Activated CD8-positive, alpha-beta T cell treated with anti-CD3 and anti-CD28 coated beads for 36 hours (primary cell): Measurements from ENCODE around the gene ARHGDIB. TPM values are rescaled to one million over a fixed set of nuclear protein-coding genes. Genes with fewer than 3 reads are reported as not detected.
A peak's percentile ranks its signal among the peaks of the same experiment; 100 is the strongest.

Source experiments
- ATAC-seq: fragments of 200-7000 bp; cut with Tn5 transposase; one replicate; pipeline ENCODE4 v1.10.0; 2021; ENCODE audit warnings: mild to moderate bottlenecking, moderate library complexity
- CTCF ChIA-PET: fragments of 350-600 bp; sonication (Branson Sonifier 250); formaldehyde crosslinking; loops from one replicate; lab custom pipeline; 2021; ENCODE audit warnings: antibody characterized with exemption; lab: Charles Lee
- POLR2A ChIA-PET: fragments of 350-600 bp; sonication (Branson Sonifier 250); formaldehyde crosslinking; loops from one replicate; lab custom pipeline; 2021; ENCODE audit warnings: antibody characterized with exemption; lab: Charles Lee
- DNase-seq: peaks from one replicate; pipeline ENCODE4 v3.0.0-alpha.2; 2020
- H3K27ac Mint-ChIP-seq: one replicate; pipeline ENCODE4 v1.8.0; 2021; ENCODE audit warnings: mild to moderate bottlenecking, mixed read lengths
- H3K27me3 Mint-ChIP-seq: one replicate; pipeline ENCODE4 v1.8.0; 2021; ENCODE audit warnings: mixed read lengths
- H3K36me3 Mint-ChIP-seq: one replicate; pipeline ENCODE4 v1.8.0; 2021; ENCODE audit warnings: low read depth, mixed read lengths
- H3K4me1 Mint-ChIP-seq: one replicate; pipeline ENCODE4 v1.8.0; 2021; ENCODE audit warnings: low read depth, mixed read lengths
- H3K4me3 Mint-ChIP-seq: one replicate; pipeline ENCODE4 v1.8.0; 2021; ENCODE audit warnings: mild to moderate bottlenecking, moderate library complexity, mixed read lengths
- H3K9me3 Mint-ChIP-seq: one replicate; pipeline ENCODE4 v1.8.0; 2021; ENCODE audit warnings: mixed read lengths
- CTCF ChIP-seq: fragments of 200-600 bp; IDR thresholded peaks from one replicate; pipeline ENCODE4 v1.8.0; 2022; ENCODE audit warnings: antibody characterized with exemption, mild to moderate bottlenecking
- intact Hi-C: fragments of 100-400 bp; cut with micrococcal nuclease; formaldehyde crosslinking; loops from one replicate; pipeline ENCODE4 v1.10.0; 2022
- total RNA-seq, 2 experiments: library from RNA; stranded (reverse); gene quantifications; one replicate each; pipeline ENCODE4 v1.2.3, GENCODE V29; 2021

The ARHGDIB gene
- total RNA-seq, 2 experiments from 2014 or later: 765 to 771 TPM

GRCh38 chr12:14953752-14954151 is 7.6 kb downstream of the ARHGDIB start:
- no peak for TF ChIP-seq CTCF
- Mint-ChIP-seq H3K36me3 (peaks cover 82% of the 10 kb centered on the region), H3K27ac (peak overlapping the region; percentile 97), H3K4me3 (peak overlapping the region; percentile 68), H3K27me3 (no peaks in the 10 kb centered on the region), H3K9me3 (no peaks in the 10 kb centered on the region), H3K4me1 (peaks cover 80% of the 10 kb centered on the region)
- ChIA-PET CTCF (interaction anchor here (1.0 kb wide), 1 partner anchor 106 kb away, joined by 3 read pairs; no protein-coding TSS in a partner anchor), POLR2A (interaction anchor here (0.6 to 1.2 kb wide), 5 partner anchors 8 to 183 kb away, joined by 3 to 8 read pairs (median 3); a partner anchor contains a TSS)
- no peak for ATAC-seq
- no peak for DNase-seq
- intact Hi-C loops: loop anchor here (5.0 to 10.0 kb wide), 2 partner anchors 39 to 559 kb away; no protein-coding TSS in a partner anchor

DNA sequence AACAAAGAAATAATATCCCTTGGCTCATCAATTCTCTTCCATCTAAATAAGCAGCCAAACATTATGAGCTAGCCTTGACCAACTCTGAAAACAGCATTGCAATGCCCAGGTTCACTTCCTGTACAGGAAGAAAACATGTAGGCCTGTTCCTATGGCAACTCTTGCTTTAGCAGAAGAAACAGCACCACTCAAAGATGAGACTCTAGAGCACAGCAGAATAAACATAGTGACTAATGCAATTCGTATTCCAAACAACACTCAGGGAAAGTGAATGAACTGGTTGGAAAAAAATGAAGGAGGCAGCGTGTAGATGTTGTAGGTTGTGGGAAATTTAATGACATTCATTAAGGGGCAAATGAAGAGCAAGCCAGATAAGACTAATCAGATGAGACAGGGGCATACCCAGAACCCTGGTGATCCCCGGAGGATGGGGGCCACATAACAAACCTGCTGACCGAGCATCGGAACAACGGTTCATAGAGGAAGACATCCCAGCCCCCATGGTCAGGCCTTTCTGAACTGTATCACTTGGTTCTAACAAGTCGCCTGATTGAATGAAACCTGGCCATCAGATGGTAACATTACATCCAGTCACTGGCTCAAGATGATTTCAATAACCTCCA is 9.0 kb downstream of the ARHGDIB start:
- Mint-ChIP-seq H3K4me1 (peaks cover 83% of the 10 kb centered on the region), H3K36me3 (peaks cover 82% of the 10 kb centered on the region), H3K27me3 (no peaks in the 10 kb centered on the region), H3K27ac (peak overlapping the region; percentile 97), H3K9me3 (no peaks in the 10 kb centered on the region), H3K4me3 (peak overlapping the region; percentile 68)
- CTCF ChIA-PET: no interaction called here
- POLR2A ChIA-PET: interaction anchor here (1.1 kb wide), 2 partner anchors 16 to 182 kb away, joined by 3 to 5 read pairs; no protein-coding TSS in a partner anchor
- peak; percentile 72 for DNase-seq
- ATAC-seq: peak; percentile 57
- no peak for TF ChIP-seq CTCF
- intact Hi-C loops: loop anchor here (5.0 to 10.0 kb wide), 2 partner anchors 40 to 558 kb away; no protein-coding TSS in a partner anchor

DNA sequence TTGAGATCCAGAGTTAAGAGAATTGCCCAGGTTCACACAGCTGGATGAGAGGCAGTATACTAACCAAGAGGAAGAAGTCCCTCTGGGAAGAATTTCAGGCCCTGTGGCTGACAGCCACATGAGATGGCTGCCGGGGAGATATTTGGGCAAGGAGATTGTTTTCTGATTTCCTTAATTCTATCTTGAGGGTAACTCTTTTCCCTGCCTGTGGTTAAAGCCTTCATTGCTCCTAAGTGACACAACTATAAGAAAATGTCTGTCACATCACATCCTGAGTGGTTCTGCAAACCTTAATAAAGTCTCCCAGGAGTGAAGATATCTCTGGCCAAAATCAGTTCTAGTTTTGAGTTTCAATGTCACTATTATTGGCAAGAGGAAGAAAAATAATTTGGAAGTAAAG is 9.6 kb downstream of the ARHGDIB start:
- DNase-seq (no peak), ATAC-seq (no peak)
- CTCF ChIA-PET: no interaction called here
- Mint-ChIP-seq H3K27me3 (no peaks in the 10 kb centered on the region), H3K4me3 (peak overlapping the region; percentile 68), H3K36me3 (peaks cover 85% of the 10 kb centered on the region), H3K27ac (peak overlapping the region; percentile 97), H3K9me3 (no peaks in the 10 kb centered on the region), H3K4me1 (peaks cover 84% of the 10 kb centered on the region)
- POLR2A ChIA-PET: interaction anchor here (0.9 to 1.4 kb wide), 4 partner anchors 10 to 182 kb away, joined by 3 to 6 read pairs (median 4); partner anchors contain the start of gene ARHGDIB
- intact Hi-C loops: loop anchor here (5.0 to 10.0 kb wide), 2 partner anchors 40 to 557 kb away; no protein-coding TSS in a partner anchor
- TF ChIP-seq CTCF: no peak

GRCh38 chr12:14950982-14951746 is 10.2 kb downstream of the ARHGDIB start:
- Mint-ChIP-seq H3K27me3 (no peaks in the 10 kb centered on the region), H3K36me3 (peaks cover 86% of the 10 kb centered on the region), H3K4me1 (peaks cover 84% of the 10 kb centered on the region), H3K9me3 (no peaks in the 10 kb centered on the region), H3K27ac (peak overlapping the region; percentile 97), H3K4me3 (peak overlapping the region; percentile 68)
- no peak for TF ChIP-seq CTCF
- ChIA-PET CTCF (no interaction called here), POLR2A (interaction anchor here (0.9 to 3.8 kb wide), 6 partner anchors 8 to 181 kb away, joined by 3 to 41 read pairs (median 5); partner anchors contain the start of gene ARHGDIB)
- no peak for DNase-seq
- intact Hi-C loops: loop anchor here (5.0 to 10.0 kb wide), 2 partner anchors 41 to 556 kb away; no protein-coding TSS in a partner anchor
- no peak for ATAC-seq
